ENCODE data around the gene PADI2.
"Not testable (repeated sequence)": the region's sequence is repeated elsewhere in the genome, so short reads cannot be mapped to it uniquely, and the experiment has no call there.

DNA sequence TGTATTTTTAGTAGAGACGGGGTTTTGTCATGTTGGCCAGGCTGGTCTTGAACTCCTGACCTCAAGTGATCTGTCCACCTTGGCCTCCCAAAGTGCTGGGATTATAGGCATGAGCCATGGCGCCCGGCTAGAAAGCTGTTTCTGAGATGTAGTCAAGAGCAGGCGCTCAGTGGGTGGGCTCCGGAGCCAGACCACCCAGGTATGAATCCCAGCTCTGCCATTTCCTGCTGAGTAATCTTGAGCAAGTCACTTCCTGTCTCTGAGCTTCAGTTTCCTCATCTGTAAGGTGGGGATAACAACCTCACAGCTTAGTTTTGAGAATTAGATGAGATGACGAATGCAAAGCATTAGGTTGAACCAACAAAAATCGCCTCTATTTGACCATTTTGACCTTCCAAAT, 56.5 kb downstream of the PADI2 start:
- not testable (repeated sequence) for TF ChIP-seq NFRKB (IDR thresholded peaks at IDR 0.05); HDGF (IDR thresholded peaks at IDR 0.05; ENCODE audit: borderline replicate concordance); ARNT (IDR thresholded peaks at IDR 0.05); FOXA1 (IDR thresholded peaks at IDR 0.05); BHLHE40 (IDR thresholded peaks at IDR 0.05; ENCODE audit: borderline replicate concordance); FOXK2 (IDR thresholded peaks at IDR 0.05); SP1 (IDR thresholded peaks at IDR 0.05); L3MBTL2 (conservative IDR thresholded peaks at IDR 0.05); FOXM1 (IDR thresholded peaks at IDR 0.05; ENCODE audit: borderline replicate concordance); ZNF384 (IDR thresholded peaks at IDR 0.05); LEF1 (IDR thresholded peaks at IDR 0.05; ENCODE audit: borderline replicate concordance); ELF4 (IDR thresholded peaks at IDR 0.05)
- TF ChIP-seq, protein P1, sequence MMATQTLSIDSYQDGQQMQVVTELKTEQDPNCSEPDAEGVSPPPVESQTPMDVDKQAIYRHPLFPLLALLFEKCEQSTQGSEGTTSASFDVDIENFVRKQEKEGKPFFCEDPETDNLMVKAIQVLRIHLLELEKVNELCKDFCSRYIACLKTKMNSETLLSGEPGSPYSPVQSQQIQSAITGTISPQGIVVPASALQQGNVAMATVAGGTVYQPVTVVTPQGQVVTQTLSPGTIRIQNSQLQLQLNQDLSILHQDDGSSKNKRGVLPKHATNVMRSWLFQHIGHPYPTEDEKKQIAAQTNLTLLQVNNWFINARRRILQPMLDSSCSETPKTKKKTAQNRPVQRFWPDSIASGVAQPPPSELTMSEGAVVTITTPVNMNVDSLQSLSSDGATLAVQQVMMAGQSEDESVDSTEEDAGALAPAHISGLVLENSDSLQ (IDR thresholded peaks at IDR 0.05) = not testable (repeated sequence)
